ENCODE results near the gene RPL18A. TPM values are rescaled to one million over a fixed set of nuclear protein-coding genes. Genes with fewer than 3 reads are reported as not detected.

Gene RPL18A
- total and polyA plus RNA-seq, 12 donors, result 345 to 2,121 (median 1,380) TPM

- no peaks in the 10 kb centered on the region for H3K27me3 ChIP-seq
- no peak for DNase-seq
- peak overlapping the region in 2 of 5 donors; percentile 34 to 38 for H3K27ac ChIP-seq
- peaks cover 8 to 23% of the 10 kb centered on the region in 2 donors for H3K4me1 ChIP-seq (replicated peaks in 1 of 2)
- WGBS, 4 donors, result 62 to 74% (median 69%) methylated on average over 12 to 23 of the region's 23 CpGs
- no peak for TF ChIP-seq CTCF (IDR thresholded peaks at IDR 0.05)
- TF ChIP-seq POLR2A (IDR thresholded peaks at IDR 0.05), result no peak
- H3K9me3 ChIP-seq (replicated peaks in 1 of 3), result no peaks in the 10 kb centered on the region
- H3K36me3 ChIP-seq (replicated peaks in 1 of 2), result peaks cover 0 to 36% of the 10 kb centered on the region in 2 donors
- intact Hi-C loops (cut with DNase I), result loop anchor here in 1 of 2 donors (5.0 kb wide), 1 partner anchor 71 kb away; the partner anchor contains the start of gene CCDC124
- peak overlapping the region in 1 of 4 donors; percentile 76 for H3K4me3 ChIP-seq
Measured at GRCh38 chr19:17861542-17862402, 2.1 kb downstream of the RPL18A start.

GRCh38 chr19:17862711-17863519, 3.2 kb downstream of the RPL18A start:
- Histone ChIP-seq H3K36me3 (replicated peaks in 1 of 2) (peaks cover 0 to 36% of the 10 kb centered on the region in 2 donors), H3K27me3 (no peaks in the 10 kb centered on the region), H3K27ac (peak overlapping the region in 4 of 5 donors; percentile 17 to 85 (median 64)), H3K4me1 (replicated peaks in 1 of 2) (peaks cover 8 to 23% of the 10 kb centered on the region in 2 donors), H3K4me3 (no peak overlapping the region), H3K9me3 (replicated peaks in 1 of 3) (no peaks in the 10 kb centered on the region)
- no peak for DNase-seq
- 78 to 86% (median 80%) methylated on average over 12 to 31 of the region's 31 CpGs for WGBS, 4 donors
- intact Hi-C loops (cut with DNase I), result loop anchor here in 1 of 2 donors (5.0 kb wide), 1 partner anchor 69 kb away; the partner anchor contains the start of gene CCDC124
- no peak for TF ChIP-seq POLR2A (IDR thresholded peaks at IDR 0.05)
- TF ChIP-seq CTCF (IDR thresholded peaks at IDR 0.05), result no peak

- Histone ChIP-seq H3K27me3 (no peaks in the 10 kb centered on the region), H3K4me1 (replicated peaks in 1 of 2) (peaks cover 8 to 23% of the 10 kb centered on the region in 2 donors), H3K4me3 (no peak overlapping the region), H3K27ac (peak overlapping the region; percentile 16 to 85 (median 45)), H3K9me3 (replicated peaks in 1 of 3) (no peaks in the 10 kb centered on the region), H3K36me3 (replicated peaks in 1 of 2) (peaks cover 0 to 36% of the 10 kb centered on the region in 2 donors)
- peak; percentile 64 to 85 (median 84) for DNase-seq
- no peak for TF ChIP-seq CTCF (IDR thresholded peaks at IDR 0.05)
- TF ChIP-seq POLR2A (IDR thresholded peaks at IDR 0.05), result no peak
- intact Hi-C loops (cut with DNase I), result loop anchor here in 1 of 2 donors (5.0 kb wide), 1 partner anchor 69 kb away; the partner anchor contains the start of gene CCDC124
- WGBS, 4 donors, result 47 to 75% (median 58%) methylated on average over 3 to 8 of the region's 8 CpGs; no CpG with 5 or more reads in 1 of the 4 donors
Measured at GRCh38 chr19:17863520-17864182, 3.9 kb downstream of the RPL18A start.
